ENCODE results near the gene TMCO1.
"Not testable (repeated sequence)": the region's sequence is repeated elsewhere in the genome, so short reads cannot be mapped to it uniquely, and the experiment has no call there.

Gene TMCO1

GRCh38 chr1:165683848-165684485, 84.7 kb downstream of the TMCO1 start:
- no peak for DNase-seq

DNA sequence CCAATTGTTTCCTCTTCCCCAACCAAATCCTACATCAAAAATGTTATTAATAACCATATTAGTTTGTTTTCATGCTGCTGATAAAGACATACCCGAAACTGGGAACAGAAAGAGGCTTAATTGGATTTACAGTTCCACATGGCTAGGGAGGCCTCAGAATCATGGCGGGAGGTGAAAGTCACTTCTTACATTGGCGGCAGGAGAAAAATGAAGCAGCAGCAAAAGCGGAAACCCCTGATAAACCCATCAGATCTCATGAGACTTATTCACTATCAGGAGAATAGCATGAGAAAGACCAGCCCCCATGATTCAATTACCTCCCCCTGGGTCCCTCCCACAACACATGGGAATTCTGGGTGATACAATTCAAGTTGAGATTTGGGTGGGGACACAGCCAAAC, 87.9 kb downstream of the TMCO1 start:
- DNase-seq: not testable (repeated sequence)

DNA sequence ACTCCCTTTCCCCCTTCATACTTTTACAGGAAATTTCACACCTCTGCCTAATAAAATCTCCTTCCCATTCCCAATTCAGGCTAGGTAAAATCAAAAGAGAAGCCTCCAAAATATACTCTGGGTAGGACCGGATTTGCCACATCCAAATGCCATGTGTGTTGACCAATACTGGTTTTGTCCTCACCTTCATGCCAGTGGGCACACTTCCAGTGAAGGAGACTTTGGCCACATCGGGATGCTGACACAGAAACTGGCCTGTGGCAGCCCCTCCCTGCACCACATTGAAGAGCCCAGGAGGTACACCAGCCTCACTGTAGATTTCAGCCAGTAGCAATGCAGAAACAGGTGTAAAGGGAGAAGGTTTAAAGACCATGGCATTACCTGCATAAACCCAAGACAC, 88.4 kb downstream of the TMCO1 start:
- DNase-seq: no peak

DNA sequence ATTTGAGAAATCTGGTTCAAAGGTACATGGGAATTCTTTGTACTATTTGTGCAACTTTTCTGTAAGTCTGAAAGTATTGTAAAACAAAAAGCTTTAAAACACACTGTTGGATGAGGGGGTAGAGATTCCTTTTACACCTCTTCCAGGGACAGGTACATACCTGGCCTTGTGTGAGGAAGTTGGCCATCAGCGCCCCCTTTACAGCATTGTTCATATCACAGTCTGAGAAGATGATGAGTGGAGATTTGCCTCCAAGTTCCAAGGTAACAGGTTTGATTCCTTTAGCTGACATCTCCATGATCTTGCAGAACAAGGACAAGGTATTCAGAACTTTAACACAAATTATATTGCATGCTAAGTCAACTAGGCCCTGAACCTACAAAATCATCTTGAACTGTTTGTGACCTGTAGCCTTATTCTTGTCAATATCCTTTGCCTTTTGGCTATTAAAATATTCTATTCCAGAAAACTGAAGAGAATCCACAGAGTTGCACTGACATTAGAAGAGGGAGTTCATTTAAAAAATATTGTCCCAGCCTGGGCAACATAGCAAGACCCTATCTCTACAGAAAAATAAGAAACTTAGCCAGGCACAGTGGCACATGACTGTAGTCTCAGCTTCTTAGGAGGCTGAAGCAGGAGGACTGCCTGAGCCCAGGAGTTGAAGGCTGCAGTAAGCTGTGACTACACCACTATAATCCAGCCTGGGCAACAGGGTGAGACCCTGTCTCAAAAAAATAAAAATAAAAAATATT, 89.2 kb downstream of the TMCO1 start:
- DNase-seq: no peak

GRCh38 chr1:165678509-165678908, 90.2 kb downstream of the TMCO1 start:
- DNase-seq: no peak

Measured in Kasumi-1 (cell line).